HepG2 (cell line): Measurements from ENCODE around the gene STRADB. TPM values are rescaled to one million over a fixed set of nuclear protein-coding genes. Genes with fewer than 3 reads are reported as not detected.

Experiments used
- CBX1 ChIP-seq: IDR thresholded peaks from one replicate; pipeline ENCODE4 v1.6.1; 2016; ENCODE audit warnings: antibody characterized with exemption, low read depth
- CREB1 ChIP-seq, 2 experiments: fragments of 450-650 bp in 1 of 2; IDR thresholded peaks; 2 replicates each; pipeline ENCODE4 v1.6.1; 2016 to 2017; ENCODE audit warnings: control low read depth in 1 of 2, mild to moderate bottlenecking in 1 of 2, missing compliant biosample characterization in 1 of 2, missing genetic modification characterization in 1 of 2
- GPN1 ChIP-seq: sonication (generic); formaldehyde crosslinking; IDR thresholded peaks from 2 replicates; pipeline ENCODE4 v1.5.1; 2020; ENCODE audit warnings: missing genetic modification reagents, borderline replicate concordance
- KDM2A ChIP-seq: sonication (generic); formaldehyde crosslinking; IDR thresholded peaks from 2 replicates; pipeline ENCODE4 v1.4.0; 2020; ENCODE audit warnings: low read depth, missing genetic modification reagents, borderline replicate concordance
- PHF8 ChIP-seq: sonication (generic); formaldehyde crosslinking; IDR thresholded peaks from 2 replicates; pipeline ENCODE4 v1.5.0; 2020; ENCODE audit warnings: missing genetic modification reagents
- SAP130 ChIP-seq: IDR thresholded peaks from 2 replicates; pipeline ENCODE4 v1.6.1; 2016; ENCODE audit warnings: low read depth
- SCMH1 ChIP-seq: sonication (generic); formaldehyde crosslinking; IDR thresholded peaks from 2 replicates; pipeline ENCODE4 v1.9.0; 2021; ENCODE audit warnings: missing genetic modification reagents, mild to moderate bottlenecking, borderline replicate concordance
- SMAD9 ChIP-seq: sonication (generic); formaldehyde crosslinking; IDR thresholded peaks from 2 replicates; pipeline ENCODE4 v1.5.1; 2020; ENCODE audit warnings: mild to moderate bottlenecking, missing genetic modification reagents
- SP4 ChIP-seq: sonication (generic); formaldehyde crosslinking; IDR thresholded peaks from 2 replicates; pipeline ENCODE4 v1.8.1; 2023; ENCODE audit warnings: mild to moderate bottlenecking, missing genetic modification reagents
- ZNF207 ChIP-seq: fragments of 450-650 bp; IDR thresholded peaks from 2 replicates; pipeline ENCODE4 v1.6.1; 2016; ENCODE audit warnings: antibody characterized with exemption, borderline replicate concordance
- ZNF260 ChIP-seq: sonication (generic); formaldehyde crosslinking; IDR thresholded peaks from 2 replicates; pipeline ENCODE4 v1.4.0; 2020; ENCODE audit warnings: missing genetic modification reagents, low read depth, mild to moderate bottlenecking, borderline replicate concordance
- ZNF264 ChIP-seq: sonication (generic); formaldehyde crosslinking; IDR thresholded peaks from 2 replicates; pipeline ENCODE4 v1.4.0; 2020; ENCODE audit warnings: missing genetic modification reagents
- ZNF296 ChIP-seq: sonication (generic); formaldehyde crosslinking; conservative IDR thresholded peaks from 2 replicates; pipeline ENCODE4 v1.5.0; 2020; ENCODE audit warnings: mild to moderate bottlenecking, missing genetic modification reagents
- ZNF44 ChIP-seq: sonication (generic); formaldehyde crosslinking; IDR thresholded peaks from 2 replicates; pipeline ENCODE4 v1.5.1; 2020; ENCODE audit warnings: mild to moderate bottlenecking, missing genetic modification reagents
- ZNF619 ChIP-seq: sonication (generic); formaldehyde crosslinking; IDR thresholded peaks from 2 replicates; pipeline ENCODE4 v1.4.0; 2020; ENCODE audit warnings: mild to moderate bottlenecking, missing genetic modification reagents
- ZNF703 ChIP-seq: sonication (generic); formaldehyde crosslinking; IDR thresholded peaks from 2 replicates; pipeline ENCODE4 v1.5.1; 2020; ENCODE audit warnings: missing genetic modification reagents, mild to moderate bottlenecking, moderate library complexity, borderline replicate concordance
- ZNF83 ChIP-seq: sonication (generic); formaldehyde crosslinking; IDR thresholded peaks from 2 replicates; pipeline ENCODE4 v1.4.0; 2020; ENCODE audit warnings: missing genetic modification reagents, mild to moderate bottlenecking, borderline replicate concordance
- polyA plus RNA-seq, 8 experiments: library from polyadenylated mRNA; depleted of rRNA in 3 of 8; stranded (reverse) in 7 of 8; unstranded in 1 of 8; fragments of >200 nt; fragmentation: Illumina TruSeq in 4 of 8; extraction: Trizol in 4 of 8; gene quantifications; 2 replicates each; pipeline versions ENCODE4 v1.2.1 to v1.2.3, GENCODE V29; 2011 to 2016; ENCODE audit warnings: low read depth in 4 of 8, missing spikeins in 1 of 8, mixed read lengths in 1 of 8; ENCODE audit not compliant: insufficient read depth in 1 of 8
- total RNA-seq, 5 experiments: library from RNA; depleted of rRNA; stranded (reverse); fragments of >200 nt; fragmentation: Illumina TruSeq; extraction: Trizol; gene quantifications; 2 replicates each; pipeline ENCODE4 v1.2.3, GENCODE V29; 2016; ENCODE audit warnings: low read depth in 1 of 5
- TF ChIP-seq, protein P1 (sequence below): IDR thresholded peaks from 2 replicates; pipeline ENCODE4 v1.6.1; 2016; ENCODE audit warnings: missing compliant biosample characterization, missing genetic modification reagents, borderline replicate concordance
- TF ChIP-seq, protein P2 (sequence below): IDR thresholded peaks from 2 replicates; pipeline ENCODE4 v1.6.1; 2016; ENCODE audit warnings: low read depth, control low read depth
- TF ChIP-seq, protein P3 (sequence below): sonication (generic); formaldehyde crosslinking; IDR thresholded peaks from 2 replicates; pipeline ENCODE4 v1.4.0; 2020; ENCODE audit warnings: missing genetic modification reagents, borderline replicate concordance
- TF ChIP-seq, protein P4 (sequence below): sonication (generic); formaldehyde crosslinking; IDR thresholded peaks from 2 replicates; pipeline ENCODE4 v1.9.0; 2021; ENCODE audit warnings: missing genetic modification reagents, borderline replicate concordance
- TF ChIP-seq, protein P5 (sequence below): sonication (generic); formaldehyde crosslinking; IDR thresholded peaks from 2 replicates; pipeline ENCODE4 v1.5.0; 2020; ENCODE audit warnings: missing genetic modification reagents

STRADB gene
- total and polyA plus RNA-seq, 2 of the 13 experiments (the other 11 are each of a cell fraction or from before 2014, with no cell fraction given): 34.1 to 66.6 TPM

DNA sequence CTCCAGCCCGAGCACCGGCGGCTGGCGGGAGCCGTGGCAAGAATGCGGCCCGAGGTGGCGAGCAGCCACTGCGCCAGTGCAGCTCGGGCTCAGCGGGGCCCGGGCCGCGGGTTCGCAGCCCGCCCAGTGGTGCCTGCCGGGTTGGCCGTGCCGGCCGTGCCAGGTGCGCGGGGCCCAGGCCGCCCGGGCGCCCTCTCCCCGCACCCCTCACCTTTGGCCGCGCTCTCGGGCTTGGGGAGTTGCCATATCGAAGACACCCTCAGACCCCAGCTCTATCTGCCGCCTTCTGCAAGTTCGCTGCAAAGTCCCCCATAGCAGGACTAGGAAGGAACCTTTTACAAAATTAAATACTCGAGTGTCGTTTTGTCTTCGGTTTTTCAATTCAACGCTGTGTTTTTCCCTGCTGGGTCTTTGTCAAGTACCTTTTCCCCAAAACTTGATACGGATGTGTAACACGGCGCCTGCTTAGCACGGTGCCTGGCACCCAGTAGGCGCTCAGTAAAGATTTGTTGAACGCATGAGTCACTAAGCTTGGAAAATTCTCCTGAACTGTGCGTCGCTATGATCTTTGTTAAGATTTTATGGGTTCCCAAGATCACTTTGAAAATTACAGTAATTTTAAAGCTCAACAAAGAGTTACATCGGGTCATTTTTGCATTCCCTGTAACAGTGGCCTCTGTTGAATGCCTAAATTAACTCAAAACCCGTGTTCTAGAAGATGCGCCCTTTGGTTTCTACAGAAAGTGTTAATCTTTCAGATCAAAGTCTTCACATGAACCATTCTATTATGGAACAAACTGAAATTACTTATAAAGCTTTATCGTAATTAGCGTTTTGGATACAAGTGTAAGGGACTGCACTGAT, 750 bp downstream of the STRADB start (continued):
- TF ChIP-seq, protein P1, sequence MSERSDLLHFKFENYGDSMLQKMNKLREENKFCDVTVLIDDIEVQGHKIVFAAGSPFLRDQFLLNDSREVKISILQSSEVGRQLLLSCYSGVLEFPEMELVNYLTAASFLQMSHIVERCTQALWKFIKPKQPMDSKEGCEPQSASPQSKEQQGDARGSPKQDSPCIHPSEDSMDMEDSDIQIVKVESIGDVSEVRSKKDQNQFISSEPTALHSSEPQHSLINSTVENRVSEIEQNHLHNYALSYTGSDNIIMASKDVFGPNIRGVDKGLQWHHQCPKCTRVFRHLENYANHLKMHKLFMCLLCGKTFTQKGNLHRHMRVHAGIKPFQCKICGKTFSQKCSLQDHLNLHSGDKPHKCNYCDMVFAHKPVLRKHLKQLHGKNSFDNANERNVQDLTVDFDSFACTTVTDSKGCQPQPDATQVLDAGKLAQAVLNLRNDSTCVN (CRISPR knock-in tag): no peak
- no peak for TF ChIP-seq ZNF296 (CRISPR knock-in tag)
- TF ChIP-seq, protein P2, sequence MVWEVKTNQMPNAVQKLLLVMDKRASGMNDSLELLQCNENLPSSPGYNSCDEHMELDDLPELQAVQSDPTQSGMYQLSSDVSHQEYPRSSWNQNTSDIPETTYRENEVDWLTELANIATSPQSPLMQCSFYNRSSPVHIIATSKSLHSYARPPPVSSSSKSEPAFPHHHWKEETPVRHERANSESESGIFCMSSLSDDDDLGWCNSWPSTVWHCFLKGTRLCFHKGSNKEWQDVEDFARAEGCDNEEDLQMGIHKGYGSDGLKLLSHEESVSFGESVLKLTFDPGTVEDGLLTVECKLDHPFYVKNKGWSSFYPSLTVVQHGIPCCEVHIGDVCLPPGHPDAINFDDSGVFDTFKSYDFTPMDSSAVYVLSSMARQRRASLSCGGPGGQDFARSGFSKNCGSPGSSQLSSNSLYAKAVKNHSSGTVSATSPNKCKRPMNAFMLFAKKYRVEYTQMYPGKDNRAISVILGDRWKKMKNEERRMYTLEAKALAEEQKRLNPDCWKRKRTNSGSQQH (CRISPR knock-in tag): no peak
- TF ChIP-seq, protein P3, sequence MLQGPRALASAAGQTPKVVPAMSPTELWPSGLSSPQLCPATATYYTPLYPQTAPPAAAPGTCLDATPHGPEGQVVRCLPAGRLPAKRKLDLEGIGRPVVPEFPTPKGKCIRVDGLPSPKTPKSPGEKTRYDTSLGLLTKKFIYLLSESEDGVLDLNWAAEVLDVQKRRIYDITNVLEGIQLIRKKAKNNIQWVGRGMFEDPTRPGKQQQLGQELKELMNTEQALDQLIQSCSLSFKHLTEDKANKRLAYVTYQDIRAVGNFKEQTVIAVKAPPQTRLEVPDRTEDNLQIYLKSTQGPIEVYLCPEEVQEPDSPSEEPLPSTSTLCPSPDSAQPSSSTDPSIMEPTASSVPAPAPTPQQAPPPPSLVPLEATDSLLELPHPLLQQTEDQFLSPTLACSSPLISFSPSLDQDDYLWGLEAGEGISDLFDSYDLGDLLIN (CRISPR knock-in tag): 0 out of 2 replicates have a peak, but pooled peaks have one; percentile 4
- TF ChIP-seq KDM2A (CRISPR knock-in tag): no peak
- no peak for TF ChIP-seq ZNF207
- no peak for TF ChIP-seq CREB1 (IDR thresholded peaks at IDR 0.05)
- TF ChIP-seq CREB1 (CRISPR knock-in tag; IDR thresholded peaks at IDR 0.05): no peak
- no peak for TF ChIP-seq SAP130 (CRISPR knock-in tag)
- TF ChIP-seq ZNF703 (CRISPR knock-in tag): no peak
- TF ChIP-seq ZNF619 (CRISPR knock-in tag): no peak
- TF ChIP-seq, protein P4, sequence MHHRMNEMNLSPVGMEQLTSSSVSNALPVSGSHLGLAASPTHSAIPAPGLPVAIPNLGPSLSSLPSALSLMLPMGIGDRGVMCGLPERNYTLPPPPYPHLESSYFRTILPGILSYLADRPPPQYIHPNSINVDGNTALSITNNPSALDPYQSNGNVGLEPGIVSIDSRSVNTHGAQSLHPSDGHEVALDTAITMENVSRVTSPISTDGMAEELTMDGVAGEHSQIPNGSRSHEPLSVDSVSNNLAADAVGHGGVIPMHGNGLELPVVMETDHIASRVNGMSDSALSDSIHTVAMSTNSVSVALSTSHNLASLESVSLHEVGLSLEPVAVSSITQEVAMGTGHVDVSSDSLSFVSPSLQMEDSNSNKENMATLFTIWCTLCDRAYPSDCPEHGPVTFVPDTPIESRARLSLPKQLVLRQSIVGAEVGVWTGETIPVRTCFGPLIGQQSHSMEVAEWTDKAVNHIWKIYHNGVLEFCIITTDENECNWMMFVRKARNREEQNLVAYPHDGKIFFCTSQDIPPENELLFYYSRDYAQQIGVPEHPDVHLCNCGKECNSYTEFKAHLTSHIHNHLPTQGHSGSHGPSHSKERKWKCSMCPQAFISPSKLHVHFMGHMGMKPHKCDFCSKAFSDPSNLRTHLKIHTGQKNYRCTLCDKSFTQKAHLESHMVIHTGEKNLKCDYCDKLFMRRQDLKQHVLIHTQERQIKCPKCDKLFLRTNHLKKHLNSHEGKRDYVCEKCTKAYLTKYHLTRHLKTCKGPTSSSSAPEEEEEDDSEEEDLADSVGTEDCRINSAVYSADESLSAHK (CRISPR knock-in tag): no peak
- no peak for TF ChIP-seq GPN1 (CRISPR knock-in tag)
- no peak for TF ChIP-seq PHF8 (CRISPR knock-in tag)
- TF ChIP-seq ZNF83 (CRISPR knock-in tag): no peak
- TF ChIP-seq ZNF260: no peak
- no peak for TF ChIP-seq SMAD9 (CRISPR knock-in tag)
- TF ChIP-seq SCMH1: no peak
- TF ChIP-seq, protein P5, sequence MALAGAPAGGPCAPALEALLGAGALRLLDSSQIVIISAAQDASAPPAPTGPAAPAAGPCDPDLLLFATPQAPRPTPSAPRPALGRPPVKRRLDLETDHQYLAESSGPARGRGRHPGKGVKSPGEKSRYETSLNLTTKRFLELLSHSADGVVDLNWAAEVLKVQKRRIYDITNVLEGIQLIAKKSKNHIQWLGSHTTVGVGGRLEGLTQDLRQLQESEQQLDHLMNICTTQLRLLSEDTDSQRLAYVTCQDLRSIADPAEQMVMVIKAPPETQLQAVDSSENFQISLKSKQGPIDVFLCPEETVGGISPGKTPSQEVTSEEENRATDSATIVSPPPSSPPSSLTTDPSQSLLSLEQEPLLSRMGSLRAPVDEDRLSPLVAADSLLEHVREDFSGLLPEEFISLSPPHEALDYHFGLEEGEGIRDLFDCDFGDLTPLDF (CRISPR knock-in tag): no peak
- peak; percentile 26 for TF ChIP-seq CBX1
- no peak for TF ChIP-seq SP4 (CRISPR knock-in tag)
- 0 out of 2 replicates have a peak, but pooled peaks have one; percentile 7 for TF ChIP-seq ZNF264 (CRISPR knock-in tag)
- TF ChIP-seq ZNF44: no peak
